D721Med (cell line): ENCODE results near the gene RPS3.

Source experiments
- DNase-seq: peaks from one replicate; pipeline ENCODE4 v3.0.0; 2011; ENCODE audit warnings: low spot score; ENCODE audit not compliant: insufficient read length
- FAIRE-seq: peaks from 2 replicates; lab custom pipeline; 2011; peaks lifted over from hg19 to GRCh38; lab: Jason Lieb, UNC
- TF ChIP-seq, protein P1 (sequence below): IDR thresholded peaks from 2 replicates; pipeline ENCODE4 v1.5.1; 2012; ENCODE audit warnings: mild to moderate bottlenecking, control low read depth; ENCODE audit not compliant: insufficient read depth; ENCODE audit errors: missing control alignments

Gene RPS3

DNA sequence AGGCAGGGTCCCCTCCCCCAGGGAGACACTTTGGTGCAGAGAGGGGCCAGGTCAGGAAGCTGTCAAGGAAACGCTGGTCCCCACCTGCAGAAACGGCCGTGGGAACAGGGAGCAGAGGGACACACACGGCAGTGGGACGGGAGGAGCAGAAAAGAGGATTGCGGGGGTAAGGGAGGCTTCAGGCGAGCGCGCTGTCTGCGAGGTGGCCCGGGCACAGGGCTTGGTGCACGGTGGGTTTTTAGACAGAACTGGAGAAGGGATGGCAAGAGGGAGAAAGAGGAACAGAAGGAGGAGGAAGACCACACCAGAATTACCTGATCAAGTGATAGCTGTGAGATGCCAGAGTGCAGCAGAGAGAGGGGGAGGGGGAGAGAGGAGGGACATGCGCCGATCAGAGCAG, 39.7 kb downstream of the RPS3 start:
- TF ChIP-seq, protein P1, sequence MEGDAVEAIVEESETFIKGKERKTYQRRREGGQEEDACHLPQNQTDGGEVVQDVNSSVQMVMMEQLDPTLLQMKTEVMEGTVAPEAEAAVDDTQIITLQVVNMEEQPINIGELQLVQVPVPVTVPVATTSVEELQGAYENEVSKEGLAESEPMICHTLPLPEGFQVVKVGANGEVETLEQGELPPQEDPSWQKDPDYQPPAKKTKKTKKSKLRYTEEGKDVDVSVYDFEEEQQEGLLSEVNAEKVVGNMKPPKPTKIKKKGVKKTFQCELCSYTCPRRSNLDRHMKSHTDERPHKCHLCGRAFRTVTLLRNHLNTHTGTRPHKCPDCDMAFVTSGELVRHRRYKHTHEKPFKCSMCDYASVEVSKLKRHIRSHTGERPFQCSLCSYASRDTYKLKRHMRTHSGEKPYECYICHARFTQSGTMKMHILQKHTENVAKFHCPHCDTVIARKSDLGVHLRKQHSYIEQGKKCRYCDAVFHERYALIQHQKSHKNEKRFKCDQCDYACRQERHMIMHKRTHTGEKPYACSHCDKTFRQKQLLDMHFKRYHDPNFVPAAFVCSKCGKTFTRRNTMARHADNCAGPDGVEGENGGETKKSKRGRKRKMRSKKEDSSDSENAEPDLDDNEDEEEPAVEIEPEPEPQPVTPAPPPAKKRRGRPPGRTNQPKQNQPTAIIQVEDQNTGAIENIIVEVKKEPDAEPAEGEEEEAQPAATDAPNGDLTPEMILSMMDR = no peak
- DNase-seq (no peak), FAIRE-seq (no peak)

GRCh38 chr11:75439495-75440120, 40.3 kb downstream of the RPS3 start:
- DNase-seq = no peak
- no peak for FAIRE-seq
- TF ChIP-seq, protein P1 = no peak

DNA sequence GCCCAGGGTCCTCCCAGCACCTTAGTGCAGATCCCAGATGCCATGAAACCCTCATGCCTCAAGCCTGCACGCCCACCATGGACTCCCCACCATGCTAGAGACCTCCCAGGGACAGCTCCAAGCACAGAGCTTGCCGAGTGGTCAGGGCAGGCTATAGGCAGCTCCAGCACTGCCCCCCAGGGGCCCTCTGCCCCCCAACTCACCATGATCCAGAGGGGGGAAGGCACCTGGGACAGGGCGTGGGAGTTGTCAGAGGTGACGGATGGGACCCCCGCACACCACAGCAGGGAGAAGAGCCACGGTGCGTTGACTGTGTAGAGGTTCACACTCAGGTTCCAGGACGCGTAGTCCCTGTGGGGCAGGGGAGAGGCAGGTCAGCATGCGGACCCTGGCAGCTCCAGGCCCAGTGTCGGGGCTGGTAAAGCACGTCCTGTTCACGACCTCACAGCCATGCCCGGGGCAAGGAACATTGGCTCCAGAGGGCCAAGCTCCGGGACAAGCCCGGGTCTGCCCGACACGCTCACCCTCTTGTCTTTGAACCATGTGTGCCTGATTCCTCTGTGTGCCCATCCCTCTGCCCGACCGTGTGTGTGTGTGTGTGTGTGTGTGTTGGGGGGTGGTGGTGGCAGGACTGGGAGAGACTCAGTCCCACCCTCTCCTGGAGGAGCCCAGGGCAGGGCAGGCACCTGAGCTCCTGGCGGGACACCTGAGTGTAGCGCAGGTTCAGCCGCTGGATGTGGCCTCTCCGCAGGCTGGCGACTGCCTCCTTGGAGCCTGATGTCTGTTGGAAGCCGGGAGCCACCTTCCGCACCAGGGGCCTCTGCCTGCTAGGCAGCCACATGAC, 41.9 kb downstream of the RPS3 start:
- FAIRE-seq (no peak), DNase-seq (no peak)
- TF ChIP-seq, protein P1 = no peak

- TF ChIP-seq, protein P1 = no peak
- FAIRE-seq (no peak), DNase-seq (no peak)
These were observed 42.5 kb downstream of the RPS3 start for GRCh38 chr11:75441804-75442132.

- DNase-seq = no peak
- FAIRE-seq = no peak
- TF ChIP-seq, protein P1 = no peak
These were observed 43.0 kb downstream of the RPS3 start for GRCh38 chr11:75442161-75442885.

- no peak for DNase-seq
- no peak for FAIRE-seq
- TF ChIP-seq, protein P1 = no peak
These were observed 43.7 kb downstream of the RPS3 start for GRCh38 chr11:75443043-75443442.
